22Rv1 (cell line): ENCODE measurements around the gene CSTA.

Experiments used
- H3K27ac ChIP-seq: fragments of 450-650 bp; 2 replicates; pipeline ENCODE4 v1.5.1; 2017
- ZFX ChIP-seq: fragments of 450-650 bp; IDR thresholded peaks from 2 replicates; pipeline ENCODE4 v1.6.1; 2017; ENCODE audit warnings: antibody characterized with exemption, borderline replicate concordance
- TF ChIP-seq, protein P1 (sequence below): fragments of 450-650 bp; IDR thresholded peaks from 2 replicates; pipeline ENCODE4 v1.5.1; 2017; ENCODE audit warnings: mild to moderate bottlenecking

CSTA gene

DNA sequence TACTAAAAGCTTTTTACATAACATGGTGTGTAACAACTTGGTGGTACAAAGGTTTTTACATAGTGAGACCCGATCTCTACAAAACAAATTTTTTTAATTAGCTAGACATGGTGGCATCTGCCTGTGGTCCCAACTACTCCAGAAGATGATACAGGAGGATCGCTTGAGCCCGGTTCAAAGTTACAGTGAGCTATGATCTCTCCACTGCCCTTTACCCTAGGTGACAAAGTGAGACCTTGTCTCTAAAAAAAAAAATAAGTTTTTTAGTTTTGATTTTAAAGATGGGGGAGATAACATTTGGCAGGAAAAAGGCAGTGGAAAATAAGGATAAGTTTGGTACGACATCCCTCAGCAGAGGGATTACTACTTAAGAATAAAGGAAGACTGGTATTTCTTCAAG lies 64.8 kb downstream of the CSTA start:
- H3K27ac ChIP-seq = no peak overlapping the region
- TF ChIP-seq ZFX = no peak
- TF ChIP-seq, protein P1, sequence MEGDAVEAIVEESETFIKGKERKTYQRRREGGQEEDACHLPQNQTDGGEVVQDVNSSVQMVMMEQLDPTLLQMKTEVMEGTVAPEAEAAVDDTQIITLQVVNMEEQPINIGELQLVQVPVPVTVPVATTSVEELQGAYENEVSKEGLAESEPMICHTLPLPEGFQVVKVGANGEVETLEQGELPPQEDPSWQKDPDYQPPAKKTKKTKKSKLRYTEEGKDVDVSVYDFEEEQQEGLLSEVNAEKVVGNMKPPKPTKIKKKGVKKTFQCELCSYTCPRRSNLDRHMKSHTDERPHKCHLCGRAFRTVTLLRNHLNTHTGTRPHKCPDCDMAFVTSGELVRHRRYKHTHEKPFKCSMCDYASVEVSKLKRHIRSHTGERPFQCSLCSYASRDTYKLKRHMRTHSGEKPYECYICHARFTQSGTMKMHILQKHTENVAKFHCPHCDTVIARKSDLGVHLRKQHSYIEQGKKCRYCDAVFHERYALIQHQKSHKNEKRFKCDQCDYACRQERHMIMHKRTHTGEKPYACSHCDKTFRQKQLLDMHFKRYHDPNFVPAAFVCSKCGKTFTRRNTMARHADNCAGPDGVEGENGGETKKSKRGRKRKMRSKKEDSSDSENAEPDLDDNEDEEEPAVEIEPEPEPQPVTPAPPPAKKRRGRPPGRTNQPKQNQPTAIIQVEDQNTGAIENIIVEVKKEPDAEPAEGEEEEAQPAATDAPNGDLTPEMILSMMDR = no peak

DNA sequence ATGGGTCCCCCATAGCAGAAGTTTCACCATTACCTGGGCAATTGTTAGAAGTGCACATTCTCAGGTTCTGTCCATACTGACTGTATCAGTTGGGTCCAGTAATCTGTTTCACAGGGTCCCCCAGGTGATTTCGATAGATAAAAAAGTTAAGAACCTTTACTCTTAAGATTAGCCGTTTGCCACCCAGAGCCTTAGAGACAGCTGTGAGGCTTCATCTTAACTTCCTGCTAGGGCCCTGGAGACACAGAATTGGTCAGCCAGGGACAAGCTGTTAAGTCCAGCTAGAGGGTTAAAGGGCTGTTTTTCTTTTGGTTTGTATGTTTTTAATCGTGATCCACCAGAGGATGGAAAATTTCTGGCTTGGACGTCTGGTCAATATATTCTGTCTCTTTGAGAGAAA lies 65.6 kb downstream of the CSTA start:
- no peak overlapping the region for H3K27ac ChIP-seq
- no peak for TF ChIP-seq ZFX
- TF ChIP-seq, protein P1 = no peak
